Transverse colon (tissue), 4 donors: ENCODE results near the gene TRIM15. TPM values are rescaled to one million over a fixed set of nuclear protein-coding genes. Genes with fewer than 3 reads are reported as not detected.
A peak's percentile ranks its signal among the peaks of the same experiment; 100 is the strongest.
"Not testable (repeated sequence)": the region's sequence is repeated elsewhere in the genome, so short reads cannot be mapped to it uniquely, and the experiment has no call there.

Experiments used
- DNase-seq: peaks from one replicate; pipeline ENCODE4 v3.0.0-alpha.2; 2019
- H3K27ac ChIP-seq, 4 donors: fragments of 200-600 bp; sonication (generic); 2 replicates each; pipeline ENCODE4 v1.5.1; 2016 to 2018; ENCODE audit warnings: inconsistent platforms in 4 of 4
- H3K27me3 ChIP-seq: fragments of 200-600 bp; sonication (generic); 2 replicates; pipeline ENCODE4 v1.5.1; 2017; ENCODE audit warnings: inconsistent platforms
- H3K36me3 ChIP-seq, 4 donors: fragments of 200-600 bp; sonication (generic); 2 replicates each; pipeline ENCODE4 v1.5.1; 2017 to 2019; ENCODE audit warnings: inconsistent platforms in 4 of 4
- H3K4me1 ChIP-seq, 4 donors: fragments of 200-600 bp; sonication (generic); 2 replicates each; pipeline ENCODE4 v1.5.1; 2017 to 2020; ENCODE audit warnings: inconsistent platforms in 4 of 4
- H3K4me3 ChIP-seq, 4 donors: fragments of 200-600 bp; sonication (generic); 1 replicate in 1 of 4; 2 replicates in 3 of 4; pipeline versions ENCODE4 v1.5.1 to v1.6.1; 2017 to 2019; ENCODE audit warnings: inconsistent platforms in 4 of 4
- H3K9me3 ChIP-seq, 2 donors: fragments of 200-600 bp; sonication (generic); 2 replicates each; pipeline ENCODE4 v1.5.1; 2017 to 2019; ENCODE audit warnings: inconsistent platforms in 2 of 2
- CTCF ChIP-seq, 5 experiments: fragments of 200-600 bp in 3 of 5; fragments of 450-650 bp in 2 of 5; sonication (generic) in 3 of 5; IDR thresholded peaks; 1 replicate in 2 of 5; 2 replicates in 3 of 5; pipeline ENCODE4 v1.5.1; 2016 to 2017; ENCODE audit warnings: antibody characterized with exemption in 5 of 5, inconsistent platforms in 3 of 5, mild to moderate bottlenecking in 2 of 5, moderate library complexity in 1 of 5
- EP300 ChIP-seq: sonication (generic); formaldehyde crosslinking; IDR thresholded peaks from one replicate; pipeline ENCODE4 v1.6.1; 2017; ENCODE audit warnings: antibody characterized with exemption, low read depth
- POLR2A ChIP-seq: fragments of 450-650 bp; IDR thresholded peaks from one replicate; pipeline ENCODE4 v1.6.1; 2016; ENCODE audit warnings: antibody characterized with exemption, mild to moderate bottlenecking, moderate library complexity
- POLR2AphosphoS5 ChIP-seq, 3 donors: sonication (generic); formaldehyde crosslinking; IDR thresholded peaks; one replicate each; pipeline ENCODE4 v1.6.1; 2016; ENCODE audit warnings: antibody characterized with exemption in 3 of 3
- WGBS, 2 donors: methylation state at CpG; one replicate each; pipeline ENCODE4 v1.1.5; 2018; ENCODE audit warnings: low coverage in 1 of 2; 5-methylcytosine and 5-hydroxymethylcytosine counted together
- in situ Hi-C, 4 donors: fragments of 200-750 bp; cut with MboI; loops; one replicate each; pipeline versions ENCODE4 v1.15.0 to v1.15.1; 2017; ENCODE audit warnings: low sequenced_read_pairs in 3 of 4, low pct_ligation_motif_present in 1 of 4, low pct_unique_long_range_greater_than_20kb in 1 of 4
- intact Hi-C: fragments of 100-400 bp; cut with DNase I; formaldehyde crosslinking; loops from one replicate; pipeline ENCODE4 v1.15.1; 2023; ENCODE audit warnings: low total_unique reads
- total RNA-seq, 4 donors: library from RNA; depleted of rRNA; stranded (reverse); fragments of >200 nt; gene quantifications; one replicate each; pipeline ENCODE4 v1.1.0, GENCODE V29; 2016

The TRIM15 gene
- total RNA-seq, 4 donors from 2014 or later: 5.8 to 90.7 (median 51.8) TPM

GRCh38 chr6:30135147-30135546 lies 28.2 kb upstream of the TRIM15 start:
- in situ Hi-C loops: no loop called here
- intact Hi-C loops: no loop called here
- 80% methylated on average over 1 to 2 of the region's 2 CpGs for WGBS, 2 donors
- Histone ChIP-seq H3K27ac (peak overlapping the region in 1 of 4 donors; percentile 53), H3K36me3 (no peaks in the 10 kb centered on the region), H3K4me3 (no peak overlapping the region), H3K4me1 (peaks cover 5 to 30% (median 17%) of the 10 kb centered on the region in 4 donors), H3K9me3 (no peaks in the 10 kb centered on the region), H3K27me3 (peaks cover 27% of the 10 kb centered on the region)
- TF ChIP-seq POLR2AphosphoS5 (IDR thresholded peaks at IDR 0.05): no peak
- no peak for DNase-seq

- intact Hi-C loops: no loop called here
- 38 to 80% methylated on average over 1 to 4 of the region's 4 CpGs for WGBS, 2 donors
- in situ Hi-C loops: no loop called here
- Histone ChIP-seq H3K9me3 (no peaks in the 10 kb centered on the region), H3K36me3 (no peaks in the 10 kb centered on the region), H3K4me1 (peaks cover 1 to 24% (median 11%) of the 10 kb centered on the region in 4 donors), H3K4me3 (no peak within 1 kb of the TSS), H3K27me3 (peaks cover 21% of the 10 kb centered on the region), H3K27ac (peak within 1 kb of the TSS; percentile 28 to 53 (median 52))
- no peak for TF ChIP-seq POLR2A
- no peak for TF ChIP-seq CTCF (IDR thresholded peaks at IDR 0.05)
- no peak for TF ChIP-seq EP300
- TF ChIP-seq POLR2AphosphoS5 (IDR thresholded peaks at IDR 0.05): peak in 1 of 3 donors; percentile 38
- DNase-seq: peak; percentile 86
Observed at GRCh38 chr6:30135757-30136156, 27.6 kb upstream of the TRIM15 start, which contains the start of gene TRIM40. Gene TRIM40 (plus strand): TSS chr6:30136140. CDS start chr6:30137037, 897 bp downstream.

- peaks cover 17% of the 10 kb centered on the region for H3K27me3 ChIP-seq
- no peak for DNase-seq
- peaks cover 0 to 19% (median 8%) of the 10 kb centered on the region in 4 donors for H3K4me1 ChIP-seq
- no peaks in the 10 kb centered on the region for H3K36me3 ChIP-seq
- in situ Hi-C loops (no loop called here), intact Hi-C loops (no loop called here)
- H3K27ac ChIP-seq: peak overlapping the region in 3 of 4 donors; percentile 49 to 53 (median 52)
- H3K4me3 ChIP-seq: no peak overlapping the region
- no peaks in the 10 kb centered on the region for H3K9me3 ChIP-seq
- TF ChIP-seq CTCF (IDR thresholded peaks at IDR 0.05): no peak
- TF ChIP-seq POLR2AphosphoS5 (IDR thresholded peaks at IDR 0.05): no peak
- no peak for TF ChIP-seq EP300
- TF ChIP-seq POLR2A: no peak
- 51 to 66% methylated on average over 3 to 11 of the region's 11 CpGs for WGBS, 2 donors
Observed at GRCh38 chr6:30136570-30137286, 26.6 kb upstream of the TRIM15 start.

- in situ Hi-C loops: not testable (repeated sequence)
Observed at GRCh38 chr6:30140240-30140639, 23.1 kb upstream of the TRIM15 start.

GRCh38 chr6:30142665-30143064 lies 20.7 kb upstream of the TRIM15 start:
- no peak for DNase-seq

More at GRCh38 chr6:30140240-30140639, 23.1 kb upstream of the TRIM15 start:
- peaks cover 4 to 29% (median 11%) of the 10 kb centered on the region in 4 donors for H3K4me1 ChIP-seq
- DNase-seq, intact Hi-C loops, H3K27ac ChIP-seq, H3K36me3 ChIP-seq, H3K9me3 ChIP-seq, H3K27me3 ChIP-seq, H3K4me3 ChIP-seq: not testable (repeated sequence)
- 78 to 90% methylated on average over 8 of the region's 8 CpGs for WGBS, 2 donors

More at GRCh38 chr6:30142665-30143064, 20.7 kb upstream of the TRIM15 start:
- WGBS, 2 donors: 66 to 67% methylated on average over 3 of the region's 3 CpGs
- H3K4me1 ChIP-seq: peaks cover 0 to 13% (median 5%) of the 10 kb centered on the region in 4 donors
- intact Hi-C loops (no loop called here), in situ Hi-C loops (no loop called here)
- TF ChIP-seq EP300 (no peak), POLR2A (no peak), CTCF (IDR thresholded peaks at IDR 0.05) (no peak), POLR2AphosphoS5 (IDR thresholded peaks at IDR 0.05) (no peak)
- no peaks in the 10 kb centered on the region for H3K36me3 ChIP-seq
- H3K9me3 ChIP-seq: no peaks in the 10 kb centered on the region
- peaks cover 6% of the 10 kb centered on the region for H3K27me3 ChIP-seq
- H3K4me3 ChIP-seq: no peak overlapping the region
- H3K27ac ChIP-seq: no peak overlapping the region
